ENCODE results near the gene HPS4. TPM values are rescaled to one million over a fixed set of nuclear protein-coding genes. Genes with fewer than 3 reads are reported as not detected.

HPS4 gene
- total and polyA plus RNA-seq, 2 of the 8 experiments (the other 6 are each of a cell fraction or from before 2014, with no cell fraction given), result 28.0 to 35.2 TPM

GRCh38 chr22:26477341-26477731 is 6.2 kb downstream of the HPS4 start (continued):
- no peak for TF ChIP-seq SP1 (IDR thresholded peaks at IDR 0.05; ENCODE audit: low read depth, low read length)
- TF ChIP-seq, protein P1, sequence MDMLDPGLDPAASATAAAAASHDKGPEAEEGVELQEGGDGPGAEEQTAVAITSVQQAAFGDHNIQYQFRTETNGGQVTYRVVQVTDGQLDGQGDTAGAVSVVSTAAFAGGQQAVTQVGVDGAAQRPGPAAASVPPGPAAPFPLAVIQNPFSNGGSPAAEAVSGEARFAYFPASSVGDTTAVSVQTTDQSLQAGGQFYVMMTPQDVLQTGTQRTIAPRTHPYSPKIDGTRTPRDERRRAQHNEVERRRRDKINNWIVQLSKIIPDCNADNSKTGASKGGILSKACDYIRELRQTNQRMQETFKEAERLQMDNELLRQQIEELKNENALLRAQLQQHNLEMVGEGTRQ (IDR thresholded peaks at IDR 0.05; ENCODE audit: low read length), result no peak
- no peak for TF ChIP-seq E2F6 (IDR thresholded peaks at IDR 0.05)
- TF ChIP-seq CBX5 (IDR thresholded peaks at IDR 0.05; ENCODE audit: low read depth, low read length), result no peak
- TF ChIP-seq, protein P2, sequence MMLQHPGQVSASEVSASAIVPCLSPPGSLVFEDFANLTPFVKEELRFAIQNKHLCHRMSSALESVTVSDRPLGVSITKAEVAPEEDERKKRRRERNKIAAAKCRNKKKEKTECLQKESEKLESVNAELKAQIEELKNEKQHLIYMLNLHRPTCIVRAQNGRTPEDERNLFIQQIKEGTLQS (IDR thresholded peaks at IDR 0.05; ENCODE audit: insufficient read depth, low read depth, low read length), result no peak
- no peak for TF ChIP-seq YY1 (IDR thresholded peaks at IDR 0.05; ENCODE audit: low read depth, low read length)
- TF ChIP-seq HDAC6 (IDR thresholded peaks at IDR 0.05; ENCODE audit: low read depth, low read length), result no peak
- TF ChIP-seq RAD21 (IDR thresholded peaks at IDR 0.05 in 1 of 2, conservative IDR thresholded peaks at IDR 0.05 in 1 of 2; ENCODE audit: low read depth in 2 of 2, low read length in 2 of 2), result no peak
- no peak for TF ChIP-seq SIRT6 (IDR thresholded peaks at IDR 0.05; ENCODE audit: low read length)
- no peak for TF ChIP-seq TAF1 (IDR thresholded peaks at IDR 0.05; ENCODE audit: low read depth, low read length)
- TF ChIP-seq FOSL1 (IDR thresholded peaks at IDR 0.05; ENCODE audit: insufficient read depth, low read depth, low read length), result no peak

Measured in H1 (cell line).